Kidney epithelial cell (primary cell): ENCODE data around the gene DZIP1. TPM values are rescaled to one million over a fixed set of nuclear protein-coding genes. Genes with fewer than 3 reads are reported as not detected.

Experiments used
- DNase-seq: peaks from one replicate; pipeline ENCODE4 v3.0.0-alpha.2; 2010; ENCODE audit warnings: low read depth
- H3K27me3 ChIP-seq: 2 replicates; pipeline ENCODE4 v1.6.0; 2011; ENCODE audit warnings: low read length; ENCODE audit not compliant: control insufficient read depth, insufficient read depth
- H3K36me3 ChIP-seq: 2 replicates; pipeline ENCODE4 v1.5.1; 2011; ENCODE audit warnings: low read length; ENCODE audit not compliant: control insufficient read depth, insufficient read depth
- H3K4me3 ChIP-seq: 2 replicates; pipeline ENCODE4 v1.5.1; 2011; ENCODE audit warnings: low read depth, mild to moderate bottlenecking, control low read depth, low read length
- total RNA-seq: library from RNA; depleted of rRNA; stranded (reverse); fragments of >200 nt; gene quantifications from 2 replicates; pipeline ENCODE4 v1.2.3, GENCODE V29; 2015
- TF ChIP-seq, protein P1 (sequence below): IDR thresholded peaks from 2 replicates; pipeline ENCODE4 v1.5.1; 2011; ENCODE audit warnings: mild to moderate bottlenecking, moderate library complexity, low read length, control low read depth, inconsistent platforms; ENCODE audit not compliant: insufficient read depth, poor library complexity, severe bottlenecking

Gene DZIP1
- total RNA-seq, 1 donor from 2014 or later = 29.0 TPM

DNA sequence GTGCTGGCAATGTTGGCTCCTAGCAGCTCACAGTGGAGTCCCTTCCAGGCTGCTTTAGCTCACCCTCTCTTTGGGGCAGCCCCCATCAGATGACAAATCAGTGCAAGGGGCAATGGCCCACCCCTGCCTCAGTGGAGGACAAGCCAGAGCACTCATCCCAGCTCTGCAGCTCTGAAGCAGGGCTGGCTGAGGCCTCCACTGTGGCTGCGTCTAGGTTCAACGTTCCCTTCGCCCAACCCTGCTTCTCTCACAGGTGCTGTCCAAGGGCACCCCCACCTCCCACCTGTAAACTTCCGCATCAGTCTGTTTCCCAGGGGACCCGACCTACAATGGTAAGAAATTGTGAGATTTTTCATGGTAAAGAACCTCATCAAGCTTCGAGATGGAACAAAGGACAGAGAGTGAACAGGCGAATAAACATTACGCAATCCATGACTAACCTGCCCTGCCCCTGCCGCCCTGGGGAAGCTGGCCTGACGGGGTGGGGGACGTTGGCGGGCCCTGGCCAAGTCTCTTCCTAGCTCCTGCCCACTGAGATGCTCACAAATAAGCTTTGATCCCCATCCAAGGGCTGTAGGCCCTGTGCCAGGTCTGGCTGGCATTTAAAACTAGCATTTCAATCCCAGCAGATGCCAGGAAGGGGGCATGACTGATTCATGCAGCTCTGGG is 40.5 kb downstream of the DZIP1 start:
- Histone ChIP-seq H3K36me3 (peaks cover 9% of the 10 kb centered on the region), H3K4me3 (no peak overlapping the region), H3K27me3 (no peaks in the 10 kb centered on the region)
- peak; percentile 62 for DNase-seq
- TF ChIP-seq, protein P1, sequence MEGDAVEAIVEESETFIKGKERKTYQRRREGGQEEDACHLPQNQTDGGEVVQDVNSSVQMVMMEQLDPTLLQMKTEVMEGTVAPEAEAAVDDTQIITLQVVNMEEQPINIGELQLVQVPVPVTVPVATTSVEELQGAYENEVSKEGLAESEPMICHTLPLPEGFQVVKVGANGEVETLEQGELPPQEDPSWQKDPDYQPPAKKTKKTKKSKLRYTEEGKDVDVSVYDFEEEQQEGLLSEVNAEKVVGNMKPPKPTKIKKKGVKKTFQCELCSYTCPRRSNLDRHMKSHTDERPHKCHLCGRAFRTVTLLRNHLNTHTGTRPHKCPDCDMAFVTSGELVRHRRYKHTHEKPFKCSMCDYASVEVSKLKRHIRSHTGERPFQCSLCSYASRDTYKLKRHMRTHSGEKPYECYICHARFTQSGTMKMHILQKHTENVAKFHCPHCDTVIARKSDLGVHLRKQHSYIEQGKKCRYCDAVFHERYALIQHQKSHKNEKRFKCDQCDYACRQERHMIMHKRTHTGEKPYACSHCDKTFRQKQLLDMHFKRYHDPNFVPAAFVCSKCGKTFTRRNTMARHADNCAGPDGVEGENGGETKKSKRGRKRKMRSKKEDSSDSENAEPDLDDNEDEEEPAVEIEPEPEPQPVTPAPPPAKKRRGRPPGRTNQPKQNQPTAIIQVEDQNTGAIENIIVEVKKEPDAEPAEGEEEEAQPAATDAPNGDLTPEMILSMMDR = no peak

GRCh38 chr13:95601906-95602305 is 42.6 kb downstream of the DZIP1 start:
- Histone ChIP-seq H3K4me3 (no peak overlapping the region), H3K27me3 (no peaks in the 10 kb centered on the region), H3K36me3 (peaks cover 8% of the 10 kb centered on the region)
- TF ChIP-seq, protein P1 = no peak
- DNase-seq = no peak

DNA sequence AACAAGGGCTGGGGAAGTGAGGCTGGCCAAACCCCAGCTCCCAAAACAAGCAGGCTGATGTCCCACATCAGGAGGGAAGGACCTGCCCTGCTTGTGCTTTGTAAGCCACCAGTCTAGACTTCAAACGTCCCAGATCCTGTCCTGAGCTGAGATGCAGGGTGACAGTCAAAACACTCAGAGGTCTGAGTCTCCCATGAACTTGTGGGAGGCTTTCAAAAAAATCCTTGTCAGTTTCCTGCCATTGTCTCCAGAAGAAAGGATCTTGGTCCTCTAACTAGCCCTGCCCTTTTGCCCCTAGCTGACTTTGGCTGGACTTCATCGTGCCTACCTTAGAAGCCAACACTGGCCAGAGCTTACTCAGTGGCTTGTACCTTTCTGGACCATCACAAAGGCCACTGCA is 43.3 kb downstream of the DZIP1 start:
- Histone ChIP-seq H3K36me3 (peaks cover 8% of the 10 kb centered on the region), H3K4me3 (no peak overlapping the region)
- TF ChIP-seq, protein P1 = no peak

GRCh38 chr13:95596701-95597100 is 47.8 kb downstream of the DZIP1 start:
- no peaks in the 10 kb centered on the region for H3K27me3 ChIP-seq
- TF ChIP-seq, protein P1 = no peak
- H3K36me3 ChIP-seq = peaks cover 5% of the 10 kb centered on the region
- H3K4me3 ChIP-seq = no peak overlapping the region
- no peak for DNase-seq

More for the DNA sequence above, 43.3 kb downstream of the DZIP1 start:
- DNase-seq = no peak
- H3K27me3 ChIP-seq = no peaks in the 10 kb centered on the region

GRCh38 chr13:95593462-95593861 is 51.0 kb downstream of the DZIP1 start:
- DNase-seq = no peak
- TF ChIP-seq, protein P1 = no peak
- Histone ChIP-seq H3K4me3 (no peak overlapping the region), H3K36me3 (no peaks in the 10 kb centered on the region), H3K27me3 (no peaks in the 10 kb centered on the region)

GRCh38 chr13:95588721-95589120 is 55.8 kb downstream of the DZIP1 start:
- no peak for DNase-seq
- TF ChIP-seq, protein P1 = no peak
- Histone ChIP-seq H3K27me3 (no peaks in the 10 kb centered on the region), H3K36me3 (peaks cover 2% of the 10 kb centered on the region), H3K4me3 (no peak overlapping the region)
